HepG2 (cell line): ENCODE measurements around the gene NFASC. TPM values are rescaled to one million over a fixed set of nuclear protein-coding genes. Genes with fewer than 3 reads are reported as not detected.

Experiments used
- ATAC-seq: fragments of 200-7000 bp; cut with Tn5 transposase; 3 replicates; pipeline ENCODE4 v1.9.1; 2020; ENCODE audit warnings: mild to moderate bottlenecking, moderate library complexity
- BruUV-seq: library from RNA; stranded (reverse); fragments of 400-500 nt; replicated peaks from 2 replicates; lab custom pipeline; 2021; lab: Mats Ljungman, UMichigan
- CTCF ChIA-PET: fragments of 300-600 bp; formaldehyde crosslinking; extraction: SDS; loops from one replicate; lab custom pipeline; 2021; ENCODE audit warnings: low total read pairs, inconsistent platforms, low intra/inter-chr PET ratio; lab: Yijun Ruan, JAX
- POLR2A ChIA-PET: fragments of 350-600 bp; sonication (Branson Sonifier 250); formaldehyde crosslinking; loops from one replicate; lab custom pipeline; 2020; ENCODE audit warnings: antibody characterized with exemption, inconsistent platforms; lab: Yijun Ruan, JAX
- DNase-seq: peaks from one replicate; pipeline ENCODE4 v3.0.0-alpha.2; 2015; ENCODE audit warnings: low spot score
- FAIRE-seq: peaks from 3 replicates; lab custom pipeline; 2011; peaks lifted over from hg19 to GRCh38; lab: Jason Lieb, UNC
- H2AFZ ChIP-seq: one replicate; pipeline ENCODE4 v1.6.1; 2011; ENCODE audit warnings: low read length, inconsistent platforms
- H3K27ac ChIP-seq: fragments of 300-600 bp; 3 replicates; pipeline ENCODE4 v1.8.0; 2011; ENCODE audit warnings: mixed run types, mild to moderate bottlenecking, mixed read lengths, low read length, inconsistent platforms; ENCODE audit not compliant: insufficient read depth; ENCODE audit errors: extremely low read length
- H3K27me3 ChIP-seq, 2 experiments: fragments of 200-600 bp in 1 of 2; 2 replicates in 1 of 2; 3 replicates in 1 of 2; pipeline versions ENCODE4 v1.6.0 to v1.8.0; 2011; ENCODE audit warnings: low read length in 2 of 2, mild to moderate bottlenecking in 2 of 2, moderate library complexity in 2 of 2, inconsistent platforms in 1 of 2; ENCODE audit not compliant: insufficient read depth in 2 of 2, control insufficient read depth in 1 of 2
- H3K36me3 ChIP-seq, 2 experiments: fragments of 200-600 bp in 1 of 2; replicated peaks in 1 of 2; 2 replicates in 1 of 2; 3 replicates in 1 of 2; pipeline versions ENCODE4 v1.5.1 to v1.8.0; 2011; ENCODE audit warnings: low read length in 2 of 2, inconsistent platforms in 1 of 2; ENCODE audit not compliant: insufficient read depth in 2 of 2, control insufficient read depth in 1 of 2
- H3K4me1 ChIP-seq: 2 replicates; pipeline ENCODE4 v1.5.1; 2012; ENCODE audit warnings: low read length, inconsistent platforms; ENCODE audit not compliant: insufficient read depth
- H3K4me2 ChIP-seq: 2 replicates; pipeline ENCODE4 v1.6.0; 2011; ENCODE audit warnings: low read depth, low read length, inconsistent platforms
- H3K4me3 ChIP-seq, 3 experiments: fragments of 200-600 bp in 1 of 3; sonication (generic), shearing (Covaris generic) in 1 of 3; replicated peaks in 1 of 3; 2 replicates each; pipeline ENCODE4 v1.5.1; 2011 to 2016; ENCODE audit warnings: low read length in 3 of 3, inconsistent platforms in 2 of 3, low read depth in 2 of 3, mild to moderate bottlenecking in 2 of 3, control low read depth in 1 of 3, mixed read lengths in 1 of 3; ENCODE audit not compliant: insufficient read depth in 1 of 3
- H3K79me2 ChIP-seq: one replicate; pipeline ENCODE4 v1.6.1; 2011; ENCODE audit warnings: low read length, inconsistent platforms; ENCODE audit not compliant: insufficient read depth
- H3K9ac ChIP-seq: 2 replicates; pipeline ENCODE4 v1.6.0; 2011; ENCODE audit warnings: mild to moderate bottlenecking, low read depth, low read length, inconsistent platforms; ENCODE audit not compliant: insufficient read depth
- H3K9me3 ChIP-seq: 2 replicates; pipeline ENCODE4 v1.5.1; 2012; ENCODE audit warnings: mild to moderate bottlenecking, low read length
- H4K20me1 ChIP-seq: 2 replicates; pipeline ENCODE4 v1.6.0; 2011; ENCODE audit warnings: inconsistent platforms, mild to moderate bottlenecking, low read length, moderate library complexity; ENCODE audit not compliant: insufficient read depth
- BRD4 ChIP-seq: sonication (generic); formaldehyde crosslinking; IDR thresholded peaks from 2 replicates; pipeline ENCODE4 v1.4.0; 2020; ENCODE audit warnings: missing genetic modification reagents
- GATA4 ChIP-seq: sonication (generic); IDR thresholded peaks from 2 replicates; pipeline ENCODE4 v1.6.1; 2016; ENCODE audit warnings: antibody characterized with exemption, low read depth, borderline replicate concordance
- HHEX ChIP-seq: IDR thresholded peaks from 2 replicates; pipeline ENCODE4 v1.6.1; 2016; ENCODE audit warnings: control low read depth
- KDM3A ChIP-seq: IDR thresholded peaks from 2 replicates; pipeline ENCODE4 v1.6.1; 2018; ENCODE audit warnings: low read depth, missing compliant biosample characterization
- MXD4 ChIP-seq: IDR thresholded peaks from 2 replicates; pipeline ENCODE4 v1.6.1; 2016; ENCODE audit warnings: mild to moderate bottlenecking, missing biosample characterization, missing genetic modification reagents
- NCOA2 ChIP-seq: sonication (generic); formaldehyde crosslinking; IDR thresholded peaks from 2 replicates; pipeline ENCODE4 v1.8.0; 2022; ENCODE audit warnings: inconsistent platforms
- NFE2L1 ChIP-seq: sonication (generic); formaldehyde crosslinking; IDR thresholded peaks from 2 replicates; pipeline ENCODE4 v1.4.0; 2020; ENCODE audit warnings: missing genetic modification reagents, mild to moderate bottlenecking, borderline replicate concordance
- PHF21A ChIP-seq: sonication (generic); formaldehyde crosslinking; IDR thresholded peaks from 2 replicates; pipeline ENCODE4 v1.5.0; 2020; ENCODE audit warnings: mild to moderate bottlenecking, missing genetic modification reagents
- RBAK ChIP-seq: sonication (generic); formaldehyde crosslinking; IDR thresholded peaks from 2 replicates; pipeline ENCODE4 v1.5.1; 2020; ENCODE audit warnings: mild to moderate bottlenecking, missing genetic modification reagents
- SNAPC5 ChIP-seq: sonication (generic); formaldehyde crosslinking; IDR thresholded peaks from 2 replicates; pipeline ENCODE4 v1.8.1; 2023; ENCODE audit warnings: mild to moderate bottlenecking, missing genetic modification reagents, borderline replicate concordance
- SOX5 ChIP-seq: IDR thresholded peaks from 2 replicates; pipeline ENCODE4 v1.6.1; 2016; ENCODE audit warnings: borderline replicate concordance
- ZFP41 ChIP-seq: sonication (generic); formaldehyde crosslinking; IDR thresholded peaks from 2 replicates; pipeline ENCODE4 v1.4.0; 2020; ENCODE audit warnings: mild to moderate bottlenecking, missing genetic modification reagents, borderline replicate concordance
- ZNF891 ChIP-seq: sonication (generic); formaldehyde crosslinking; IDR thresholded peaks from 2 replicates; pipeline ENCODE4 v1.5.0; 2020; ENCODE audit warnings: mild to moderate bottlenecking, missing genetic modification reagents
- WGBS: methylation state at CpG from one replicate; pipeline ENCODE4 v1.1.6; 2017; ENCODE audit warnings: low lambda C conversion rate; 5-methylcytosine and 5-hydroxymethylcytosine counted together
- in situ Hi-C: cut with HindIII; loops from 2 replicates; pipeline ENCODE4 v1.10.0; 2017; ENCODE audit warnings: low pct_unique_long_range_greater_than_20kb; ENCODE audit not compliant: extremely low pct_ligation_motif_present
- intact Hi-C: fragments of 100-400 bp; cut with micrococcal nuclease; formaldehyde crosslinking; loops from one replicate; pipeline ENCODE4 v1.10.0; 2022; ENCODE audit not compliant: unreplicated experiment
- polyA plus RNA-seq, 8 experiments: library from polyadenylated mRNA; depleted of rRNA in 3 of 8; stranded (reverse) in 7 of 8; unstranded in 1 of 8; fragments of >200 nt; fragmentation: Illumina TruSeq in 4 of 8; extraction: Trizol in 4 of 8; gene quantifications; 2 replicates each; pipeline versions ENCODE4 v1.2.1 to v1.2.3, GENCODE V29; 2011 to 2016; ENCODE audit warnings: low read depth in 4 of 8, missing spikeins in 1 of 8, mixed read lengths in 1 of 8; ENCODE audit not compliant: insufficient read depth in 1 of 8
- total RNA-seq, 5 experiments: library from RNA; depleted of rRNA; stranded (reverse); fragments of >200 nt; fragmentation: Illumina TruSeq; extraction: Trizol; gene quantifications; 2 replicates each; pipeline ENCODE4 v1.2.3, GENCODE V29; 2016; ENCODE audit warnings: low read depth in 1 of 5

The NFASC gene
- total and polyA plus RNA-seq, 2 of the 13 experiments (the other 11 are each of a cell fraction or from before 2014, with no cell fraction given), result not detected

GRCh38 chr1:204927673-204928641 lies 57.3 kb downstream of the NFASC start:
- POLR2A ChIA-PET, result no interaction called here
- 18% methylated on average over 11 of the region's 11 CpGs for WGBS
- ATAC-seq (no peak), FAIRE-seq (no peak), DNase-seq (no peak)
- intact Hi-C loops (no loop called here), in situ Hi-C loops (no loop called here)
- H2AFZ ChIP-seq, result no peak overlapping the region
- no TSS peak for BruUV-seq
- H3K27me3 ChIP-seq, result peaks cover 1 to 14% of the 10 kb centered on the region in 2 experiments; a peak in 1 of 5 replicates
- H3K4me2 ChIP-seq, result no peak overlapping the region
- no peak overlapping the region for H3K9ac ChIP-seq
- no peak for TF ChIP-seq PHF21A (CRISPR knock-in tag)
- TF ChIP-seq MXD4 (CRISPR knock-in tag), result no peak
- no peak for TF ChIP-seq ZNF891 (CRISPR knock-in tag)
- no peak for TF ChIP-seq GATA4
- TF ChIP-seq NCOA2 (CRISPR knock-in tag), result no peak
- no peak for TF ChIP-seq ZFP41 (CRISPR knock-in tag)
- no peak for TF ChIP-seq SOX5 (CRISPR knock-in tag)
- no peak for TF ChIP-seq RBAK (CRISPR knock-in tag)
- TF ChIP-seq KDM3A (CRISPR knock-in tag), result no peak
- no peak for TF ChIP-seq HHEX
- TF ChIP-seq SNAPC5 (CRISPR knock-in tag), result no peak
- no peak for TF ChIP-seq BRD4 (CRISPR knock-in tag)
- no peak for TF ChIP-seq NFE2L1
- TF ChIP-seq, all 625 proteins: peak for 0
- CTCF ChIA-PET, result no interaction called here
- no peak overlapping the region for H3K27ac ChIP-seq
- H3K4me1 ChIP-seq, result peaks cover 16% of the 10 kb centered on the region
- no peaks in the 10 kb centered on the region for H3K36me3 ChIP-seq
- no peaks in the 10 kb centered on the region for H4K20me1 ChIP-seq
- H3K9me3 ChIP-seq, result no peaks in the 10 kb centered on the region
- no peaks in the 10 kb centered on the region for H3K79me2 ChIP-seq
- no peak overlapping the region for H3K4me3 ChIP-seq
